Activated CD8-positive, alpha-beta memory T cell treated with anti-CD3 and anti-CD28 coated beads for 24 hours (primary cell): ENCODE results near the gene CEL.

ENCODE experiments used
- DNase-seq: peaks from one replicate; pipeline ENCODE4 v3.0.0-alpha.2; 2020

Gene CEL

DNA sequence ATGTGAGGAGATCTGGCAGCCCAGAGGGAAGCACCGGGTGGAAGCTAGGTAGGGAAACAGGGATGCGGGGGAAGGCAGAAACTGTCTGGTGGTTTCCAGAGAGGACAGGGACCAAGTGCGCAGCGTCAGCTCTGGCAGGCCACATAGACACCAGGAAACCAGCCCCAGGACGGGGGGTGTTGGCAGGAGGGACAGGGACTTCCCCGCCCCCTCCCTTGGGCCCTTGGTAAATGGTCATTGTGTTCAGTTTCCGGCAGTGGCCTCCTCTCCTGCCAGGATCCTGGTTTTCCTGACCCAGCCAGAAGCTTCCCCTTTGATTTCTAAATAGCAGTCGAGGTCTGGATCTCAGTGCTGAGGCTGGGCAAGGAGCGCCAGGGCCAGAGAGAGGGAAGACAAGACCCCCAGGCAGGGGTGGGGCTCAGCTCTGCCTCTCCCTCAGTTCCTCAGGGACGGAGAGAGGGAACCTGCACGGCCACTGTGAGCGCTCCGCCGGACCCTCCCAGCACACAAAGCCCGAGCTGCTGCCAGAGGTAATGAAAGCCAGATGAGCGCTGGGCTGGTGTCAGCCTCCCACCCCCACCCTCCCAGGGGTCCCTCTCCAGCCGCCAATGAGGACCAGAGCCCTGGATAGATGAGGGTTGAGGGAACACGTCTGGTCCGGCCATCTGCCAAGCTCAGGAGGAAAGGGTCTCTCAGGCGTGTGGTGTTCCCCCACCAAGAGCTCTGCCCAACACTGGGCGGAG lies 57.5 kb downstream of the CEL start:
- DNase-seq: no peak

DNA sequence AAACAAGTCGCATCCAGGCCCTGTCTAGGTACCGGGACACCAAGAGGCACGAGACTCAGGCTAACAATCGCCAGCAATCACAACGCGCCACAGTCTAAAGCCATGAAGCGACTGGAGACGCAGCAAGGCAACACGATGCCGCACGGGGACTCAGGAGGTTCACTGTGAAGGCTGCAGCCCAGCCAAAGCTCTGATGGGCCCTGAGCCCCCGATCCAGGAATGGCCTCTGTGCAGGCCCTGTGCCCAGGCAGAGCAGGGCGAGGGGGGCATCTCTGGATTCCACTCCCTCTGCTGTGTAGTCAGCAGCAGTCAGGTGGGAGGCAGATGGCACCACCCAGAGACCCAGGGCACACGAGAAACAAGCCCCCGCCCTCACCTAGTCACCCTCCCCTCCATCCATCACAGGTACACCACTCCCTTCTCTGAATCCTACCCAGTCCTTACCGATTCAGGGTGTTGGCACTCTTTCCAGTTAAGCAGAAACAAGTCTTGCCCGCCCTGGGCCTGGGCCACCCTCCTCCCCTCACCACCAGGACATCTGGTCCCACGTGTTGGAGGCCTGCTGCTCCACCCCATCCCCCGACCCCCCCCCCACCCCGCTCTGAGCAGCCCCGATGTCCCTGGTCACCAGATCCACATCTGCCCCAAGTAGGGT lies 58.2 kb downstream of the CEL start:
- no peak for DNase-seq

DNA sequence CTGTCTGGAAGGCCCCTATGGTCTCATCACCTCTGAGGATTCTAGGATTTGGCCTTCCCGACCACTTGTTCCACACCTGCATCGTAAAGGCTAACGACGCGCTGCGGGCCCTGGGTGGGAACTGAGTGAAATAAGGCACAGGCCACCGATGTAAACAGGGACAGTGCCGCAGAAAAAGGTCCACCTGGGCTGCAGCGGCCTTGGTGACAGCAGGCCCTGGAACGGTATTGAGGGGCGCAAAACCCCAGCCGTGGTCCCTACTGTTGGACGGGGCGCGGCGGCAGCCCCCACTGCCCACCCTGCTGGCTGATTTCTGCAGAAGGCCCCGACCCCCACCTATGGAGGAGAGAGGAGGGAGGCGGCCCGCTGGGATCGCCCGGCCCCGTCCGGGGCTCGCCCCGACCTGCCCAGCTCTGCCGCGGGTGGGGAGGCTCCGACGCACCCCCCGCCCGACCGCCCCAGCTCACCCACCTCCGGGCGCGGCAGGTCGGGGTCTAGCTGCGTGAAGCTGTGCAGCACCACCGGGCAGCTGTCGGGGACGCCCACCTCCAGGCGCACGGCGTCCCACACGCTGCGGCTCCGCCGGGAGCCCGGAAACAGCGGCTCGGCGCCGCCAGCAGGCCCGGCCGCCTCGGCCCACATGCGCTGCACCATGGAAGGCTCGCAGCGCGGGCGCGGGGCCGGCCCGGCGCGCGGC lies 58.9 kb downstream of the CEL start:
- DNase-seq: peak; percentile 72
